H1 (cell line): Measurements from ENCODE around the gene ZNF263. TPM values are rescaled to one million over a fixed set of nuclear protein-coding genes. Genes with fewer than 3 reads are reported as not detected.

Source experiments
- NRF1 ChIP-seq: IDR thresholded peaks from 2 replicates; pipeline ENCODE4 v1.6.1; 2011; ENCODE audit warnings: mild to moderate bottlenecking, low read depth, low read length, improper control_type of control experiment
- TAF1 ChIP-seq: IDR thresholded peaks from 2 replicates; pipeline ENCODE4 v1.6.1; 2011; ENCODE audit warnings: mild to moderate bottlenecking, low read depth, low read length
- TAF7 ChIP-seq: optimal IDR thresholded peaks from 2 replicates; pipeline ENCODE3; 2011; ENCODE audit warnings: low read depth, mild to moderate bottlenecking, inconsistent platforms, low read length, moderate library complexity, borderline replicate concordance
- ZNF274 ChIP-seq: IDR thresholded peaks from 2 replicates; pipeline ENCODE4 v1.7.0; 2012; ENCODE audit warnings: low read length, borderline replicate concordance; ENCODE audit errors: extremely low read depth
- polyA plus RNA-seq, 7 experiments: library from polyadenylated mRNA; depleted of rRNA in 3 of 7; stranded (reverse) in 5 of 7; unstranded in 2 of 7; fragments of >200 nt in 5 of 7; fragments of 200-250 nt in 2 of 7; gene quantifications; 1 replicate in 5 of 7; 2 replicates in 1 of 7; 4 replicates in 1 of 7; pipeline versions ENCODE4 v1.2.1 to v1.2.3, GENCODE V29; 2011 to 2013; ENCODE audit warnings: missing spikeins in 2 of 7, mixed read lengths in 2 of 7
- total RNA-seq: library from RNA; stranded (reverse); fragmentation: NEBNext Ultra II Directional; extraction: Animal tissue kit (Norgen Biotek cat#: 25700); gene quantifications from 2 replicates; pipeline ENCODE4 v1.2.1, GENCODE V29; 2021

ZNF263 gene
- total and polyA plus RNA-seq, 2 of the 8 experiments (the other 6 are each of a cell fraction or from before 2014, with no cell fraction given): 9.2 to 26.7 TPM

- TF ChIP-seq ZNF274 (no peak), NRF1 (no peak), TAF1 (peak; percentile 81), TAF7 (no peak)
These were observed 48.3 kb upstream of the ZNF263 start, which contains the start of gene ZNF200 (continued) for GRCh38 chr16:3234857-3235561.
